Neural progenitor cell (in vitro differentiated cells): ENCODE measurements around the gene EEF1AKMT4.

Experiments
- CTCF ChIP-seq: fragments of 200-600 bp; sonication (generic); IDR thresholded peaks from 2 replicates; pipeline ENCODE4 v1.5.1; 2017; ENCODE audit warnings: antibody characterized with exemption, mild to moderate bottlenecking
- EZH2 ChIP-seq: fragments of 200-600 bp; sonication (generic); IDR thresholded peaks from 2 replicates; pipeline ENCODE4 v1.6.1; 2017; ENCODE audit warnings: antibody characterized with exemption, mild to moderate bottlenecking, moderate library complexity

- TF ChIP-seq CTCF (no peak), EZH2 (no peak)
Observed at GRCh38 chr3:184255291-184256039, 6.0 kb downstream of the EEF1AKMT4 start.
